Brain microvascular endothelial cell (primary cell): Measurements from ENCODE around the gene RAB6B.

ENCODE experiments used
- DNase-seq: peaks from one replicate; pipeline ENCODE4 v3.0.0-alpha.2; 2020
- H3K27ac ChIP-seq: fragments of 250-450 bp; sonication (Bioruptor Pico); 2 replicates; pipeline ENCODE4 v1.5.1; 2020; ENCODE audit warnings: mild to moderate bottlenecking, moderate library complexity
- H3K27me3 ChIP-seq: fragments of 250-450 bp; sonication (Bioruptor Pico); replicated peaks from 2 replicates; pipeline ENCODE4 v1.5.1; 2020; ENCODE audit warnings: mild to moderate bottlenecking
- H3K36me3 ChIP-seq: fragments of 250-450 bp; sonication (Bioruptor Pico); replicated peaks from 2 replicates; pipeline ENCODE4 v1.5.1; 2020; ENCODE audit warnings: mild to moderate bottlenecking
- H3K4me3 ChIP-seq: 2 replicates; pipeline ENCODE4 v1.5.1; 2011; ENCODE audit warnings: low read depth, mild to moderate bottlenecking, control low read depth, low read length, moderate library complexity
- in situ Hi-C: cut with HindIII; loops from 2 replicates; pipeline ENCODE4 v1.10.0; 2017; ENCODE audit warnings: low sequenced_read_pairs, low pct_ligation_motif_present
- TF ChIP-seq, protein P1 (sequence below): IDR thresholded peaks from 2 replicates; pipeline ENCODE4 v1.5.1; 2011; ENCODE audit warnings: low read depth, mild to moderate bottlenecking, moderate library complexity, low read length, control low read depth, inconsistent platforms; ENCODE audit errors: missing control alignments

The RAB6B gene

DNA sequence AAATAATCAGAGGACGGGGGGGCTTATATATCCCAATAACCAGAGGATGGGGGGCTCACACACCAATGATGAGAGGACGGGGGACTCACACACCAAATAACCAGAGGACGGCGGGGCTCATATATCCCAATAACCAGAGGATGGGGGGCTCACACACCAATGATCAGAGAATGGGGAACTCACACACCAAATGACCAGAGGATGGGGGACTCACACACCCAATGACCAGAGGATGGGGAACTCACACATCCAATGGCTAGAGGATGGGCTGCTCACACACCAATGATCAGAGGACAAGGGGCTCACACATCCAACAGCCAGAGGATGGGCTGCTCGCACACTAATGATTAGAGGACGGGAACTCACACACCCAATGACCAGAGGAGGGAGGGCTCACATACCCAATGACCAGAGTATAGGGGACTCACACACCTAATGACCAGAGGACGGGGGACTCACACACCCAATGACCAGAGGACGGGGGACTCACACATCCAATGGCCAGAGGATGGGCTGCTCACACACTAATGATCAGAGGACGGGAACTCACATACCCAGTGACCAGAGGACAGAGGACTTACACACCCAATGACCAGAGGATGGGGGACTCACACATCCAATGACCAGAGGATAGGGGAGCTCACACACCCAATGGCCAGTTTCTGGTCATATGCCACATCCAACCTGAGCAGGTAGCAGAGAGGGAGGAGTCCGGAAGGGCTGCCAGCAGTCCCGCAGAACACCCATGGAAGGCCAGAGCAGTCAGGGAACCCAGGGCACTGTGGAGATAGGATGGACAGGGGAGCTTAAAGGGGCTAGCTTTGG is 10.6 kb downstream of the RAB6B start:
- DNase-seq: no peak
- Histone ChIP-seq H3K4me3 (no peak overlapping the region), H3K27me3 (no peaks in the 10 kb centered on the region), H3K36me3 (no peaks in the 10 kb centered on the region), H3K27ac (no peak overlapping the region)
- TF ChIP-seq, protein P1, sequence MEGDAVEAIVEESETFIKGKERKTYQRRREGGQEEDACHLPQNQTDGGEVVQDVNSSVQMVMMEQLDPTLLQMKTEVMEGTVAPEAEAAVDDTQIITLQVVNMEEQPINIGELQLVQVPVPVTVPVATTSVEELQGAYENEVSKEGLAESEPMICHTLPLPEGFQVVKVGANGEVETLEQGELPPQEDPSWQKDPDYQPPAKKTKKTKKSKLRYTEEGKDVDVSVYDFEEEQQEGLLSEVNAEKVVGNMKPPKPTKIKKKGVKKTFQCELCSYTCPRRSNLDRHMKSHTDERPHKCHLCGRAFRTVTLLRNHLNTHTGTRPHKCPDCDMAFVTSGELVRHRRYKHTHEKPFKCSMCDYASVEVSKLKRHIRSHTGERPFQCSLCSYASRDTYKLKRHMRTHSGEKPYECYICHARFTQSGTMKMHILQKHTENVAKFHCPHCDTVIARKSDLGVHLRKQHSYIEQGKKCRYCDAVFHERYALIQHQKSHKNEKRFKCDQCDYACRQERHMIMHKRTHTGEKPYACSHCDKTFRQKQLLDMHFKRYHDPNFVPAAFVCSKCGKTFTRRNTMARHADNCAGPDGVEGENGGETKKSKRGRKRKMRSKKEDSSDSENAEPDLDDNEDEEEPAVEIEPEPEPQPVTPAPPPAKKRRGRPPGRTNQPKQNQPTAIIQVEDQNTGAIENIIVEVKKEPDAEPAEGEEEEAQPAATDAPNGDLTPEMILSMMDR: no peak
- in situ Hi-C loops: no loop called here

DNA sequence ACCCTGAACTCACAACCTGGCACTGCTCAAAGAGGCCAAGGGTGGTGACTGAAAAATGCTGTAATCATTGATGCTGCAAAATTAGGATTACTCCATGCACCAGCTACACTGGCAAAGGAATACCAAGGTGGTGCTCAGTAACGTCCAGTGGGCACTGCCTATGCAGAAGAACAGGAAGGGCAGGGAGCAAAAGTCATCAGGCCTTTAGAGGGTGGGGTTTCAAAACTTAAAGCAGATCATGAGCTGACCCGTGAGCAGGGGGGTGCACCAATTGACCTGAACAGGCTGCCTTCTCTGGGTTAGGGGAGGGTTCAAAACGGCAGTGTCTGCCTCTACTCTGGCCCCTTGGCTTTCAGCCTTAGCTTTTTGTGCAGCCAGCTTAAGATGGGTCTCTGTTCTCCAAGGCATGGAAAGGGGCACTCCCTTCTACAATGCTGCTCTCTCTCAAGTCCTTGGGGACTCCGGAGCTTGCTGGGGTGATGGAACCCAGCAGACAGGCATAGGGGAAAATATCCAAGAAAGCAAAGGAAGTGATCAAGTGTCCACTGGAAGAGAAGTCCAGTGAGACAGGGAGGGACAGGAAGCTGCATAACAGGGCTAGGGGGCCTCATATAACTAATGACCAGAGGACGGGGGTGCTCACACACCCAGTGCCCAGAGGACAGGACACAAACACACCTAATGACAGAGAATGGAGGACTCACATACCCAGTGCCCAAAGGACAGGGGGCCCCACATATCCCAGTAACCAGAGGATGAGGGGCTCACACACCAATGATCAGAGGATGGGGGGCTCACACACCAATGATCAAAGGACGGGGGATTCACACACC is 11.4 kb downstream of the RAB6B start:
- TF ChIP-seq, protein P1: no peak
- Histone ChIP-seq H3K27me3 (no peaks in the 10 kb centered on the region), H3K4me3 (no peak overlapping the region), H3K36me3 (no peaks in the 10 kb centered on the region), H3K27ac (no peak overlapping the region)
- no peak for DNase-seq
- in situ Hi-C loops: no loop called here

DNA sequence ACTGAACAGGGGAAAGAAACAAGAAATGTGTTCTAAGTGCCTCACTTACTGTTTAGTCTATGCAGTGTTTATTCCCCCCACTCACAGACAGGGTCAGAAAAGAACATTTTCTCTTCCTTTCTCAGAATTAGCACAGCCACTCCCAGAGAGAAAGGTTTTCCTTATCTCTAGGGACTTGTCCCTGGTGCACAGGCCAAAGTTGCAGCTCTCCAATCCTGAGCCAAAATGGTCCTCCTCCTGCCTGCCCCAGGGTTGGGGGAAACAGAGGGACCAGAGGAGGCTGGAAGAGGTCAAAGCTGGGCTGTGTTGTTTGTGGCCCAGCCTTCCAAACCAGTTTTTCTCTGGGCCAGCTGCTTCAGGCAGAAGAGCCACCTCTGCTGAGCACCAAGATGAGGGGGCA is 12.0 kb downstream of the RAB6B start:
- no peaks in the 10 kb centered on the region for H3K36me3 ChIP-seq
- TF ChIP-seq, protein P1: no peak
- H3K27me3 ChIP-seq: no peaks in the 10 kb centered on the region
- no peak overlapping the region for H3K27ac ChIP-seq
- DNase-seq: no peak
- in situ Hi-C loops: no loop called here
- H3K4me3 ChIP-seq: no peak overlapping the region

DNA sequence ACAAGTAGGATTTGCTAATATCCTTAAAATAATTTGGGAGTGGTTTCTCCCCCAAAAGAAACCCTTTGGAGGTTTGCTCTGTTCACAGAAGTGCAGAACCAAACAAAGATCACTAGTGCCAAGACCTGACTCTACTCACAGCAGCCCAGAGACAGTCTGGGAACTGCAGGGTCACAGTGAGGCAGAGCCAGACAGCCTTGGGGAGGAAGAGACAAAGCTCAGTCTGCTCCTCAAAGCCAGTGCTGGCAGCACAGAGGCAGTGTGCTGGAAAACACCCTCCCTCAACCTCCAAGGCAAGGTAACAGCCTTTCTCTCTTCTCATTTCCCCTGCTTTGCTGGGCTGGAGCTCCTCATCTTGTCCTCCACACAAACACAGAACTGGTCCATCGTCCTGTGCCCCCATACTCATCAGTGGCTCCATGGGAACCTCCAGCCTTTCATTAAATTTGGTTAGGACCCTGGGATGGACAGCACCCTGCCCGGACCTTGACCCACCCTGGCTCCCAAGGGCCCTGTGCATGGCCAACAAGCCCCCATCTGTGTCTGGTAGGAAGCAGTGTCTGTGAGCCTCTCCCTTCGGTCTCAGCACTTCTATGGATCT is 12.6 kb downstream of the RAB6B start:
- Histone ChIP-seq H3K36me3 (no peaks in the 10 kb centered on the region), H3K27ac (no peak overlapping the region), H3K27me3 (no peaks in the 10 kb centered on the region), H3K4me3 (no peak overlapping the region)
- TF ChIP-seq, protein P1: no peak
- in situ Hi-C loops: no loop called here
- DNase-seq: no peak

DNA sequence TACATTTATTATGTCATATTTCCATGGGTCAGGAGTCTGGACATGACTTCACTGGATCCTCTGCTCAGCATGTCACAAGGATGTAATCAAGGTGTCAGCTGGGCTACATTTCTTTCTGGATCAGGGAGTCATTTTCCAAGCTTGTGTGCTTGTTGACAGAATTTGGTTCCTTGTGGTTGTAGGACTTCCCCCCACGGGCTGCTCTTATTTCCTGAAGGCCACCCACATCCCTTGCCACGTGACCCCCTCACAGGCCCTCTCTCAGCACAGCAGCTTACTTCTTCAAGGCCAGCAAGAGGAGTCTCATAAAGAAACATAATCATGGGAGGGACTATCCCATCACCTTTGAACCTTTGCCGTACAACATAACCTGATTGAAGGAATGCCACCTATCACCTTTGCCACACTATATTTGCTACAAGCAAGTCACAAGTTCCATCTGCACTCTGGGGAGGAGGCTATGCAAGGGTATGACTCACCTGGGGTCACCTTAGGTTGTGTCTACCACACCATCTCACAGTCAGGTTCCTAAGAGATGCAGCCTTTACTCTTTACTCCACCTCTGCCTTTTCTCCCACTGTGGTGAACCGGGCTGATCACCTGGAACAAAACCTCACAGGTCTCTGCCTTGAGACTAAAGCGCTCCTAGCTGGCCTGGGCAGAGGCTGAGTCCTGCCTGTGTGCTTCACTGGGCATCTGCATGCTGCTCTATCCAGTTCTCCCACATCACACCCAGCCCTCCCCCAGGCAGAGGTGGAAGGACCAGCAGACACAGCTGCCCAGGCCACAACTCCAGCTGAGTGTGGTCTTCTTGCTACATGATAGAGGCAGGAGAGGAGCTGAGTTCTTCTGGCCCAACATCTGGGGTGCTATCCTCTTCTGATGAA is 13.5 kb downstream of the RAB6B start:
- no peak overlapping the region for H3K4me3 ChIP-seq
- no peak overlapping the region for H3K27ac ChIP-seq
- no peaks in the 10 kb centered on the region for H3K27me3 ChIP-seq
- TF ChIP-seq, protein P1: no peak
- no peaks in the 10 kb centered on the region for H3K36me3 ChIP-seq
- no peak for DNase-seq
- in situ Hi-C loops: no loop called here
